ENCODE data around the gene HDAC3. TPM values are rescaled to one million over a fixed set of nuclear protein-coding genes. Genes with fewer than 3 reads are reported as not detected.
A peak's percentile ranks its signal among the peaks of the same experiment; 100 is the strongest.

HDAC3 gene
- total RNA-seq, 1 donor, result 47.8 TPM

GRCh38 chr5:141603923-141604717, 32.5 kb downstream of the HDAC3 start:
- Histone ChIP-seq H3K27ac (ENCODE audit: low read depth, low read length) (peak overlapping the region; percentile 95), H2AFZ (ENCODE audit: low read length) (no peak overlapping the region), H3K79me2 (ENCODE audit: insufficient read depth, low read length) (peaks cover 78% of the 10 kb centered on the region)

GRCh38 chr5:141602606-141603005, 34.0 kb downstream of the HDAC3 start:
- Histone ChIP-seq H4K20me1 (ENCODE audit: insufficient read depth, low read length) (no peaks in the 10 kb centered on the region), H3K79me2 (ENCODE audit: insufficient read depth, low read length) (peaks cover 73% of the 10 kb centered on the region), H2AFZ (ENCODE audit: low read length) (no peak overlapping the region), H3K36me3 (ENCODE audit: insufficient read depth, low read length) (no peaks in the 10 kb centered on the region), H3K27me3 (ENCODE audit: insufficient read depth, low read length) (no peaks in the 10 kb centered on the region), H3K4me2 (ENCODE audit: insufficient read depth, low read length) (no peak overlapping the region), H3K27ac (ENCODE audit: low read depth, low read length) (peak overlapping the region; percentile 95), H3K4me3 (ENCODE audit: insufficient read depth, low read length) (no peak overlapping the region), H3K4me1 (ENCODE audit: insufficient read depth, low read length) (peaks cover 39% of the 10 kb centered on the region), H3K9me3 (ENCODE audit: low read depth, low read length) (no peaks in the 10 kb centered on the region)
- no peak for DNase-seq (ENCODE audit: insufficient read length, low spot score, missing footprints)
- no peak for TF ChIP-seq CTCF (IDR thresholded peaks at IDR 0.05; ENCODE audit: extremely low read depth, low read depth, low read length)

More at GRCh38 chr5:141603923-141604717, 32.5 kb downstream of the HDAC3 start:
- no peaks in the 10 kb centered on the region for H3K27me3 ChIP-seq (ENCODE audit: insufficient read depth, low read length)
- H3K4me1 ChIP-seq (ENCODE audit: insufficient read depth, low read length), result peaks cover 34% of the 10 kb centered on the region
- H3K9me3 ChIP-seq (ENCODE audit: low read depth, low read length), result no peaks in the 10 kb centered on the region
- TF ChIP-seq CTCF (IDR thresholded peaks at IDR 0.05; ENCODE audit: extremely low read depth, low read depth, low read length), result no peak
- peak overlapping the region; percentile 9 for H3K4me3 ChIP-seq (ENCODE audit: insufficient read depth, low read length)
- no peaks in the 10 kb centered on the region for H3K36me3 ChIP-seq (ENCODE audit: insufficient read depth, low read length)
- DNase-seq (ENCODE audit: insufficient read length, low spot score, missing footprints), result peak; percentile 78
- no peaks in the 10 kb centered on the region for H4K20me1 ChIP-seq (ENCODE audit: insufficient read depth, low read length)
- H3K4me2 ChIP-seq (ENCODE audit: insufficient read depth, low read length), result peak overlapping the region; percentile 46

GRCh38 chr5:141598391-141599345, 38.0 kb downstream of the HDAC3 start:
- Histone ChIP-seq H3K9me3 (ENCODE audit: low read depth, low read length) (no peaks in the 10 kb centered on the region), H3K27me3 (ENCODE audit: insufficient read depth, low read length) (no peaks in the 10 kb centered on the region), H4K20me1 (ENCODE audit: insufficient read depth, low read length) (no peaks in the 10 kb centered on the region), H2AFZ (ENCODE audit: low read length) (peak overlapping the region; percentile 36), H3K4me1 (ENCODE audit: insufficient read depth, low read length) (peaks cover 14% of the 10 kb centered on the region), H3K4me2 (ENCODE audit: insufficient read depth, low read length) (no peak overlapping the region), H3K27ac (ENCODE audit: low read depth, low read length) (peak overlapping the region; percentile 62), H3K79me2 (ENCODE audit: insufficient read depth, low read length) (peaks cover 80% of the 10 kb centered on the region), H3K36me3 (ENCODE audit: insufficient read depth, low read length) (no peaks in the 10 kb centered on the region), H3K4me3 (ENCODE audit: insufficient read depth, low read length) (no peak overlapping the region)
- peak; percentile 38 for DNase-seq (ENCODE audit: insufficient read length, low spot score, missing footprints)
- TF ChIP-seq CTCF (IDR thresholded peaks at IDR 0.05; ENCODE audit: extremely low read depth, low read depth, low read length), result no peak
